Neural progenitor cell (in vitro differentiated cells): ENCODE data around the gene SNF8. TPM values are rescaled to one million over a fixed set of nuclear protein-coding genes. Genes with fewer than 3 reads are reported as not detected.

Experiments used
- DNase-seq: peaks from one replicate; pipeline ENCODE4 v3.0.0-alpha.2; 2016; ENCODE audit warnings: low spot score
- H2AFZ ChIP-seq: fragments of 200-600 bp; sonication (generic); replicated peaks from 2 replicates; pipeline ENCODE4 v1.6.1; 2016; ENCODE audit warnings: antibody characterized with exemption
- H3F3A ChIP-seq: fragments of 200-600 bp; sonication (generic); 2 replicates; pipeline ENCODE4 v1.6.1; 2016; ENCODE audit warnings: antibody characterized with exemption, low read depth
- H3K27ac ChIP-seq: fragments of 200-600 bp; sonication (generic); 2 replicates; pipeline ENCODE4 v1.5.1; 2016; ENCODE audit warnings: mild to moderate bottlenecking
- H3K27me3 ChIP-seq: fragments of 200-600 bp; sonication (generic); 2 replicates; pipeline ENCODE4 v1.6.1; 2016; ENCODE audit warnings: mild to moderate bottlenecking, moderate library complexity
- H3K36me3 ChIP-seq: fragments of 200-600 bp; sonication (generic); 2 replicates; pipeline ENCODE4 v1.5.1; 2016
- H3K4me1 ChIP-seq: fragments of 200-600 bp; sonication (generic); 2 replicates; pipeline ENCODE4 v1.6.1; 2016; ENCODE audit warnings: mixed run types
- H3K4me2 ChIP-seq: fragments of 200-600 bp; sonication (generic); 2 replicates; pipeline ENCODE4 v1.6.1; 2016
- H3K4me3 ChIP-seq: fragments of 200-600 bp; sonication (generic); 2 replicates; pipeline ENCODE4 v1.5.1; 2016
- H3K79me2 ChIP-seq: fragments of 200-600 bp; sonication (generic); 2 replicates; pipeline ENCODE4 v1.6.1; 2016; ENCODE audit warnings: low read depth
- H3K9ac ChIP-seq: fragments of 200-600 bp; sonication (generic); 2 replicates; pipeline ENCODE4 v1.6.1; 2016
- H3K9me3 ChIP-seq: fragments of 200-600 bp; sonication (generic); 2 replicates; pipeline ENCODE4 v1.5.1; 2016; ENCODE audit warnings: low read depth
- H4K20me1 ChIP-seq: fragments of 200-600 bp; sonication (generic); 2 replicates; pipeline ENCODE4 v1.6.1; 2016; ENCODE audit warnings: low read depth
- H3K27ac Mint-ChIP-seq: 3 replicates; pipeline ENCODE4 v1.8.0; 2021; ENCODE audit warnings: mixed read lengths
- H3K27me3 Mint-ChIP-seq: 2 replicates; pipeline ENCODE4 v1.8.0; 2022; ENCODE audit warnings: low read depth, mild to moderate bottlenecking, inconsistent platforms, moderate library complexity, mixed read lengths; ENCODE audit not compliant: insufficient read depth
- H3K36me3 Mint-ChIP-seq: 3 replicates; pipeline ENCODE4 v1.8.0; 2021; ENCODE audit warnings: mixed read lengths
- H3K4me1 Mint-ChIP-seq: 3 replicates; pipeline ENCODE4 v1.8.0; 2021; ENCODE audit warnings: mixed read lengths
- H3K4me3 Mint-ChIP-seq: 3 replicates; pipeline ENCODE4 v1.8.0; 2021; ENCODE audit warnings: mild to moderate bottlenecking, moderate library complexity, mixed read lengths
- H3K9me3 Mint-ChIP-seq: 3 replicates; pipeline ENCODE4 v1.8.0; 2020; ENCODE audit warnings: mixed read lengths
- EZH2 ChIP-seq: fragments of 200-600 bp; sonication (generic); IDR thresholded peaks from 2 replicates; pipeline ENCODE4 v1.6.1; 2017; ENCODE audit warnings: antibody characterized with exemption, mild to moderate bottlenecking, moderate library complexity
- EZH2phosphoT487 ChIP-seq: fragments of 200-600 bp; sonication (generic); IDR thresholded peaks from 2 replicates; pipeline ENCODE4 v1.6.1; 2017; ENCODE audit warnings: antibody characterized with exemption
- total RNA-seq: library from RNA; depleted of rRNA; stranded (reverse); fragments of >200 nt; gene quantifications from 2 replicates; pipeline ENCODE4 v1.2.3, GENCODE V29; 2015; ENCODE audit warnings: low replicate concordance
- TF ChIP-seq, protein P1 (sequence below): fragments of 200-600 bp; sonication (generic); IDR thresholded peaks from 2 replicates; pipeline ENCODE4 v1.5.1; 2017; ENCODE audit warnings: antibody characterized with exemption, mild to moderate bottlenecking

The SNF8 gene
- total RNA-seq, 1 donor from 2014 or later: 103 TPM

DNA sequence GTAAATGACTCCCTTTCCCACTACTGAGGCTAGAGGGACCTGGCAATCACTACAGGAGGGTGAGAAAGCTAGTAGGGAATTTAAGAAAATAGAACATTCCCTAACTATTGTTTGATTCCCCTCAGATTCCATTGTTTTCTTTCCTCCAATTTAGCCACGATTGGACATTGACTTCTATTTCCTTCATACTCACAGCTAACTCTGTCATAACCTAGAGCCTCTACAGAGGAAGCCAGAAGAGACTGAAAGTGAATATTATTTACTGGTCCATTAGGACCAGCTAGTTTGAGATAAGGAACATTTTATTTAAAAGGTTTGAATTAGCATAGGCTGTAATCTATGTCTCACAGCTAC is 14.9 kb downstream of the SNF8 start:
- H3K9ac ChIP-seq: no peak overlapping the region
- H2AFZ ChIP-seq: no peak overlapping the region
- H3K36me3 Mint-ChIP-seq: peaks cover 41% of the 10 kb centered on the region
- H3K27ac Mint-ChIP-seq: no peak overlapping the region
- H4K20me1 ChIP-seq: peaks cover 19% of the 10 kb centered on the region
- no peaks in the 10 kb centered on the region for H3K4me1 ChIP-seq
- no peak overlapping the region for H3K4me3 ChIP-seq
- H3K36me3 ChIP-seq: peaks cover 5% of the 10 kb centered on the region
- H3F3A ChIP-seq: peaks cover 45% of the 10 kb centered on the region
- H3K9me3 ChIP-seq: no peaks in the 10 kb centered on the region
- H3K27me3 ChIP-seq: no peaks in the 10 kb centered on the region
- H3K27ac ChIP-seq: peak overlapping the region; percentile 13
- TF ChIP-seq, protein P1, sequence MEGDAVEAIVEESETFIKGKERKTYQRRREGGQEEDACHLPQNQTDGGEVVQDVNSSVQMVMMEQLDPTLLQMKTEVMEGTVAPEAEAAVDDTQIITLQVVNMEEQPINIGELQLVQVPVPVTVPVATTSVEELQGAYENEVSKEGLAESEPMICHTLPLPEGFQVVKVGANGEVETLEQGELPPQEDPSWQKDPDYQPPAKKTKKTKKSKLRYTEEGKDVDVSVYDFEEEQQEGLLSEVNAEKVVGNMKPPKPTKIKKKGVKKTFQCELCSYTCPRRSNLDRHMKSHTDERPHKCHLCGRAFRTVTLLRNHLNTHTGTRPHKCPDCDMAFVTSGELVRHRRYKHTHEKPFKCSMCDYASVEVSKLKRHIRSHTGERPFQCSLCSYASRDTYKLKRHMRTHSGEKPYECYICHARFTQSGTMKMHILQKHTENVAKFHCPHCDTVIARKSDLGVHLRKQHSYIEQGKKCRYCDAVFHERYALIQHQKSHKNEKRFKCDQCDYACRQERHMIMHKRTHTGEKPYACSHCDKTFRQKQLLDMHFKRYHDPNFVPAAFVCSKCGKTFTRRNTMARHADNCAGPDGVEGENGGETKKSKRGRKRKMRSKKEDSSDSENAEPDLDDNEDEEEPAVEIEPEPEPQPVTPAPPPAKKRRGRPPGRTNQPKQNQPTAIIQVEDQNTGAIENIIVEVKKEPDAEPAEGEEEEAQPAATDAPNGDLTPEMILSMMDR: no peak
- no peak for TF ChIP-seq EZH2
- TF ChIP-seq EZH2phosphoT487: no peak
- H3K4me1 Mint-ChIP-seq: no peaks in the 10 kb centered on the region
- no peaks in the 10 kb centered on the region for H3K79me2 ChIP-seq
- DNase-seq: no peak
- no peak overlapping the region for H3K4me3 Mint-ChIP-seq
- H3K27me3 Mint-ChIP-seq: peaks cover 2% of the 10 kb centered on the region
- H3K9me3 Mint-ChIP-seq: no peaks in the 10 kb centered on the region
- no peak overlapping the region for H3K4me2 ChIP-seq

DNA sequence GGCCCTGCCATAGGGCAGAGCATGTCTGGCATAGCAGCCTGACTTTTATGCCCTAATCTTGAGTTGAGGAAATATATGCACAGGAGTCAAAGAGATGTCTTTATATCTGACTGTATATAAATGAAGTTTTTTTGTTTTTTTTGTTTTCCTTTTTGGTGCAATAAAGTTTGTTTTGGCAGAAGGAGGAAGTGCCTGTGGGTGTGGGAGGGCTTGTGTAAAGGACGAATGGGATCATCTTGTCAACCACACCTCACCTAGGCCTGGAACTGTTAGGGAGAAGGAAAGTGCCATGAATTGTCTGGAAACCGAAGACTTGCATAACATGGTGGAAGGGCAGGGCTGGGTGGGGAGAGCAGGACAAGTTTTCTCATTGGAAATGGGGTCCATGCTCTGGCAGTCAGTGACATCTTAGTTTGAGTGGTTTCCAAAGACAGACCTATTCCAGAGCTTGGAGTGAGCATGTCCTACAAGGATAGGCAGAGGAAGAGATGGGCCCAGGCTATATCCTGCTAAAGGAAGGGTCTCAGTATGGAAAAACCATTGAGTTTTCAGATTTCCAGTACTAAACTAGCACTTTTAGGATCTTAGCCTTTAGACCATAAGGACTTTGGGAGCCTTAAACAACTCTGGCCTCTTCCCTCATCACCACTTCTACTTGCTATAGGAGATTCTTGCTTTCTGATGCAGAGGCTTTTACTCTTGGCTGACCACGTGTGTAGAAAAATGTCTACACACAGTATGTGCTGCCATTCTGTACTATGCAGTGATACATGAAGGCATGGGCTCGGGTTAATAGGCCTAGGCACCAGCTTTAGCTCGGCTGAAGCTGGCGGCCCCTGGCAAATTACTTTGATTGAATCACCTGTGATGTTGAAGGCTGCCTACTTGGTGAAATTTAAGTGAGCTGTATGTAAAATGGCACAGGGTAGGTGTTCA is 15.5 kb downstream of the SNF8 start:
- Histone ChIP-seq H2AFZ (no peak overlapping the region), H3K36me3 (peaks cover 5% of the 10 kb centered on the region), H3K79me2 (no peaks in the 10 kb centered on the region), H3K9me3 (no peaks in the 10 kb centered on the region), H4K20me1 (peaks cover 19% of the 10 kb centered on the region), H3K27me3 (no peaks in the 10 kb centered on the region), H3K4me3 (no peak overlapping the region), H3K27ac (peak overlapping the region; percentile 60), H3F3A (peaks cover 45% of the 10 kb centered on the region), H3K4me1 (no peaks in the 10 kb centered on the region), H3K9ac (no peak overlapping the region), H3K4me2 (no peak overlapping the region)
- TF ChIP-seq, protein P1: no peak
- TF ChIP-seq EZH2 (no peak), EZH2phosphoT487 (no peak)
- no peaks in the 10 kb centered on the region for H3K4me1 Mint-ChIP-seq
- no peak overlapping the region for H3K27ac Mint-ChIP-seq
- no peaks in the 10 kb centered on the region for H3K9me3 Mint-ChIP-seq
- DNase-seq: no peak
- no peak overlapping the region for H3K4me3 Mint-ChIP-seq
- H3K27me3 Mint-ChIP-seq: peaks cover 2% of the 10 kb centered on the region
- peaks cover 37% of the 10 kb centered on the region for H3K36me3 Mint-ChIP-seq

- Histone ChIP-seq H2AFZ (no peak overlapping the region), H3K4me1 (no peaks in the 10 kb centered on the region), H3K27me3 (no peaks in the 10 kb centered on the region), H3K4me3 (no peak overlapping the region), H3K9me3 (no peaks in the 10 kb centered on the region), H3K4me2 (no peak overlapping the region), H4K20me1 (peaks cover 19% of the 10 kb centered on the region), H3F3A (peaks cover 45% of the 10 kb centered on the region), H3K27ac (peak overlapping the region; percentile 60), H3K36me3 (peaks cover 11% of the 10 kb centered on the region), H3K79me2 (no peaks in the 10 kb centered on the region), H3K9ac (no peak overlapping the region)
- Mint-ChIP-seq H3K27me3 (peaks cover 2% of the 10 kb centered on the region), H3K27ac (no peak overlapping the region), H3K9me3 (no peaks in the 10 kb centered on the region), H3K4me3 (no peak overlapping the region), H3K36me3 (peaks cover 34% of the 10 kb centered on the region), H3K4me1 (no peaks in the 10 kb centered on the region)
- TF ChIP-seq EZH2 (no peak), EZH2phosphoT487 (no peak)
- TF ChIP-seq, protein P1: no peak
- DNase-seq: no peak
Measured at GRCh38 chr17:48927978-48928745, 16.5 kb downstream of the SNF8 start.
